IMR-90 (cell line): Measurements from ENCODE around the gene PRC1. TPM values are rescaled to one million over a fixed set of nuclear protein-coding genes. Genes with fewer than 3 reads are reported as not detected.
A peak's percentile ranks its signal among the peaks of the same experiment; 100 is the strongest.

Source experiments
- ATAC-seq: fragments of 200-7000 bp; cut with Tn5 transposase; 2 replicates; pipeline ENCODE4 v1.9.1; 2020; ENCODE audit warnings: low read depth, mild to moderate bottlenecking, moderate library complexity
- BruUV-seq: library from RNA; stranded (reverse); fragments of 400-500 nt; replicated peaks from 2 replicates; lab custom pipeline; 2021; lab: Mats Ljungman, UMichigan
- CTCF ChIA-PET: fragments of 300-600 bp; formaldehyde crosslinking; extraction: SDS; loops from one replicate; lab custom pipeline; 2021; ENCODE audit warnings: antibody characterized with exemption; lab: Yijun Ruan, JAX
- POLR2A ChIA-PET: fragments of 300-600 bp; sonication (Branson Sonifier 250); formaldehyde crosslinking; loops from one replicate; lab custom pipeline; 2022; ENCODE audit warnings: antibody characterized with exemption; ENCODE audit not compliant: unreplicated experiment; lab: Charles Lee
- DNase-seq: peaks from one replicate; pipeline ENCODE4 v3.0.0; 2013
- H2AFZ ChIP-seq: replicated peaks from 2 replicates; pipeline ENCODE3; 2013; ENCODE audit warnings: low read length, mild to moderate bottlenecking; ENCODE audit not compliant: poor library complexity
- H2AK5ac ChIP-seq: 2 replicates; pipeline ENCODE4 v1.6.1; 2013; ENCODE audit warnings: low read depth, low read length, inconsistent platforms
- H2AK9ac ChIP-seq: replicated peaks from 2 replicates; pipeline ENCODE3; 2013; ENCODE audit warnings: mild to moderate bottlenecking, low read depth, low read length, moderate library complexity; ENCODE audit not compliant: poor library complexity
- H2BK120ac ChIP-seq: 2 replicates; pipeline ENCODE4 v1.6.1; 2013; ENCODE audit warnings: low read depth, low read length, inconsistent platforms
- H2BK15ac ChIP-seq: 3 replicates; pipeline ENCODE4 v1.6.1; 2013; ENCODE audit warnings: low read depth, low read length, inconsistent platforms
- H2BK20ac ChIP-seq: 2 replicates; pipeline ENCODE4 v1.6.1; 2013; ENCODE audit warnings: low read depth, mild to moderate bottlenecking, inconsistent platforms, low read length, moderate library complexity
- H2BK5ac ChIP-seq: 2 replicates; pipeline ENCODE4 v1.6.1; 2013; ENCODE audit warnings: mild to moderate bottlenecking, low read depth, low read length, inconsistent platforms; ENCODE audit not compliant: poor library complexity, severe bottlenecking
- H3K14ac ChIP-seq: replicated peaks from 2 replicates; pipeline ENCODE4 v1.6.1; 2013; ENCODE audit warnings: low read depth, low read length, inconsistent platforms
- H3K18ac ChIP-seq: 2 replicates; pipeline ENCODE4 v1.6.1; 2013; ENCODE audit warnings: low read depth, low read length, control low read depth
- H3K23ac ChIP-seq: 2 replicates; pipeline ENCODE4 v1.6.1; 2013; ENCODE audit warnings: low read depth, low read length, inconsistent platforms
- H3K27ac ChIP-seq: 2 replicates; pipeline ENCODE4 v1.5.1; 2013; ENCODE audit warnings: mild to moderate bottlenecking, control low read depth, low read length; ENCODE audit not compliant: insufficient read depth
- H3K27me3 ChIP-seq: 2 replicates; pipeline ENCODE4 v1.6.1; 2013; ENCODE audit warnings: low read length; ENCODE audit not compliant: control insufficient read depth, insufficient read depth
- H3K36me3 ChIP-seq: 2 replicates; pipeline ENCODE4 v1.6.1; 2013; ENCODE audit warnings: low read length, mixed read lengths; ENCODE audit not compliant: control insufficient read depth, insufficient read depth
- H3K4ac ChIP-seq: 2 replicates; pipeline ENCODE4 v1.6.1; 2013; ENCODE audit warnings: low read depth, low read length, inconsistent platforms
- H3K4me1 ChIP-seq: 2 replicates; pipeline ENCODE4 v1.6.1; 2013; ENCODE audit warnings: low read length, mixed read lengths; ENCODE audit not compliant: control insufficient read depth, insufficient read depth
- H3K4me2 ChIP-seq: 2 replicates; pipeline ENCODE4 v1.6.1; 2013; ENCODE audit warnings: low read depth, mild to moderate bottlenecking, control low read depth, low read length, moderate library complexity
- H3K4me3 ChIP-seq: 2 replicates; pipeline ENCODE4 v1.5.1; 2013; ENCODE audit warnings: low read depth, mild to moderate bottlenecking, control low read depth, low read length, moderate library complexity; ENCODE audit not compliant: insufficient read depth
- H3K56ac ChIP-seq: 2 replicates; pipeline ENCODE4 v1.6.1; 2013; ENCODE audit warnings: low read length, inconsistent platforms; ENCODE audit not compliant: insufficient read depth; ENCODE audit errors: extremely low read depth
- H3K79me1 ChIP-seq, 2 experiments: 2 replicates each; pipeline ENCODE4 v1.6.1; 2013; ENCODE audit warnings: low read length in 2 of 2, inconsistent platforms in 1 of 2, low read depth in 1 of 2
- H3K9ac ChIP-seq: 2 replicates; pipeline ENCODE4 v1.6.1; 2013; ENCODE audit warnings: low read depth, low read length, control low read depth
- H3K9me1 ChIP-seq: 2 replicates; pipeline ENCODE4 v1.6.1; 2013; ENCODE audit warnings: low read length, inconsistent platforms; ENCODE audit not compliant: insufficient read depth
- H3K9me3 ChIP-seq: 2 replicates; pipeline ENCODE4 v1.6.1; 2013; ENCODE audit warnings: low read length; ENCODE audit not compliant: control insufficient read depth, insufficient read depth
- H4K20me1 ChIP-seq: 2 replicates; pipeline ENCODE4 v1.6.1; 2013; ENCODE audit warnings: low read length, inconsistent platforms; ENCODE audit not compliant: insufficient read depth
- H4K5ac ChIP-seq: 2 replicates; pipeline ENCODE4 v1.6.1; 2013; ENCODE audit warnings: mild to moderate bottlenecking, low read depth, low read length, control low read depth
- H4K8ac ChIP-seq, 2 experiments: 2 replicates each; pipeline ENCODE4 v1.6.1; 2013; ENCODE audit warnings: low read depth in 2 of 2, low read length in 2 of 2, control low read depth in 1 of 2, inconsistent platforms in 1 of 2
- H4K91ac ChIP-seq: 2 replicates; pipeline ENCODE4 v1.6.1; 2013; ENCODE audit warnings: low read depth, low read length, inconsistent platforms; ENCODE audit not compliant: insufficient read depth
- CEBPB ChIP-seq: IDR thresholded peaks from 2 replicates; pipeline ENCODE4 v1.6.1; 2012; ENCODE audit warnings: low read depth, low read length, improper control_type of control experiment
- RAD21 ChIP-seq: IDR thresholded peaks from 2 replicates; pipeline ENCODE4 v1.6.1; 2012; ENCODE audit warnings: low read length, improper control_type of control experiment
- WGBS, 2 experiments: methylation state at CpG; one replicate each; pipeline versions ENCODE4 v1.1.5 to v1.1.7; 2013; ENCODE audit warnings: missing lambda C conversion rate in 2 of 2; ENCODE audit not compliant: insufficient read length in 1 of 2; ENCODE audit errors: extremely low coverage in 2 of 2; 5-methylcytosine and 5-hydroxymethylcytosine counted together
- dilution Hi-C: fragments of 300-500 bp; cut with HindIII; formaldehyde crosslinking; loops from one replicate; pipeline ENCODE4 v1.14.3; 2018; ENCODE audit warnings: low sequenced_read_pairs; ENCODE audit not compliant: unreplicated experiment
- in situ Hi-C: fragments of 300-500 bp; cut with MboI; formaldehyde crosslinking; loops from 3 replicates; pipeline ENCODE4 v1.14.3; 2019; ENCODE audit warnings: low sequenced_read_pairs, inconsistent platforms, mixed read lengths
- intact Hi-C: fragments of 100-400 bp; cut with micrococcal nuclease; formaldehyde crosslinking; loops from 2 replicates; pipeline ENCODE4 v1.10.0; 2022
- polyA plus RNA-seq, 3 experiments: library from polyadenylated mRNA; depleted of rRNA; stranded (reverse); fragments of >200 nt; gene quantifications; 2 replicates each; pipeline ENCODE4 v1.2.3, GENCODE V29; 2012; ENCODE audit warnings: low replicate concordance in 1 of 3
- total RNA-seq: library from RNA; depleted of rRNA; stranded (reverse); fragments of >200 nt; gene quantifications from 2 replicates; pipeline ENCODE4 v1.2.3, GENCODE V29; 2012

PRC1 gene
- total and polyA plus RNA-seq, 2 of the 4 experiments (the other 2 are of a cell fraction), result 131 to 148 TPM

DNA sequence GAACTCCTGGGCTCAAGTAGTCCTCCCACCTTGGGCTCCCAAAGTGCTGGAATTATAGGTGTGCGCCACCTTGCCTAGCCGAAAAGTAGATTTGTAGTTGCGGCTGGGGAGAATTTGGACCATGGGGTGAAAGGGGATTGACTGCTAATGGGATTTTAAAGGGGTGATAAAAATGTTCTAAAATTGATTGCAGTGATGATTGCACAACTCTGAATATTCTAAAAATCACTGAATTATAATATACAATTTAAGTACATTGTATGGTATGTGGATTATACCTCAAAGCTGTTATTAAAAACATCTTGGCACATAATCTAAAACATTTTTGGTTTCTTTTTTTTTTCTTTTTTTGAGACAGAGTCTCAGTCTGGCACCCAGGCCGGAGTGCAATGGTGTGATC lies 3.9 kb downstream of the PRC1 start:
- Histone ChIP-seq H2AK5ac (no peak overlapping the region), H2AK9ac (no peak overlapping the region), H3K4me1 (peaks cover 6% of the 10 kb centered on the region), H4K8ac (no peak overlapping the region), H3K14ac (no peak overlapping the region), H3K4ac (no peak overlapping the region), H2BK5ac (no peak overlapping the region), H4K20me1 (peaks cover 5% of the 10 kb centered on the region; the same call in 1 of the 2 replicates), H3K9me1 (peaks cover 3% of the 10 kb centered on the region; the same call in 1 of the 2 replicates), H3K18ac (no peak overlapping the region), H2AFZ (no peak overlapping the region), H3K9ac (no peak overlapping the region), H3K4me2 (no peak overlapping the region), H4K5ac (no peak overlapping the region), H2BK15ac (no peak overlapping the region), H3K27ac (no peak overlapping the region), H3K36me3 (no peaks in the 10 kb centered on the region), H3K56ac (no peak overlapping the region), H3K9me3 (no peaks in the 10 kb centered on the region), H3K23ac (no peak overlapping the region), H3K4me3 (no peak overlapping the region), H4K91ac (no peak overlapping the region), H2BK20ac (no peak overlapping the region), H3K27me3 (no peaks in the 10 kb centered on the region), H2BK120ac (no peak overlapping the region), H3K79me1 (peaks cover 5 to 20% of the 10 kb centered on the region in 2 experiments; a peak in 3 of 4 replicates)
- in situ Hi-C loops (loop anchor here (25.0 kb wide), 2 partner anchors 1822 to 1997 kb away; no protein-coding TSS in a partner anchor), dilution Hi-C loops (no loop called here), intact Hi-C loops (no loop called here)
- DNase-seq (no peak), ATAC-seq (no peak)
- no CpG with 5 or more reads among the region's 4 CpGs for WGBS, 2 experiments
- BruUV-seq, result no TSS peak
- TF ChIP-seq CEBPB (peak; percentile 57), RAD21 (no peak)
- ChIA-PET CTCF (interaction anchor here (1.6 kb wide), 1 partner anchor 34 kb away, joined by 4 read pairs; no protein-coding TSS in a partner anchor), POLR2A (interaction anchor here (0.6 kb wide), 1 partner anchor 444 kb away, joined by 3 read pairs; no protein-coding TSS in a partner anchor)
